ENCODE results near the gene ELFN1.

DNA sequence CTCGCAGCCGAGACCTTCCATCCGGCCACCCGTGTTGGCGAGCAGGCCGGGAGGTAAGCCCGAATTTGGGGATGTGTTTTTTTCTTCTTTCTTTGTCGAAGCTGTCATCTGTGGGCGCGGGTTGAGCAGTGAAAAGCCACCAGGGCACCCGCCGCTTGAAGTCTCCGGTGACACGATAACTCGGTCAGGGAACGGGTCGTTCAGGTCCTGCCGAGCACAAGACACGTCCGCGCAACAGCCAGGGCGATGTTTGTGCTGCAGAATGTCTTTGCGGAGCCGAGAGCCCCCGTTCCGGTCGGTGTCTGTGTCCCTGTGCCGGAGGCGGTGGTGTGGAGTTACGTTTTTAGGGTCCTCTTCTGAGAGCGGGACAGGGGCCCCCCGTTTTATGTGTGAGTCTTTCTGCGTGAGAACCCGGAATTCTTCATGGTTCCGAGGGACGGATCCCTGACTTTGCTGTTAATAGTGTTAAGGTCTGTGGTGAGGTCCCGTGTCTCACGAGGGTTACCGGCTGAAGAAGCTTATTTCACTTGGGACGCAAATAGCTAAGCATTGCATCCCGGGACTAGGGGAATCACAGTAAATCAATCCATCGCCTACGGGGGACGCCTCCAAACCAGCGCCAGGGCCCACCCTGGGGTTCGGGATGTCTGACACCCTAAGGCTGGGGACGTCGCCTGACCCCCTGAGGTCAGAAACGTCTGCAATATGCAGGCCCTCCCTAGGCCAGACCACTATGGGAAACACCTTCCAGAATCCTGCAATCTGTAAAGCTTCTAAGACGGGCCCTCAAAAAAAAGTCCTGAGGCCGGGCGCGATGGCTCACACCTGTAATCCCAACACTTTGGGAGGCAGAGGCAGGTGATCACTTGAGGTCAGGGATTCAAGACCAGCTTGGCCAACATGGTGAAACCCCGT is 99.5 kb downstream of the ELFN1 start:
- TF ChIP-seq POLR2AphosphoS5 (IDR thresholded peaks at IDR 0.05; ENCODE audit: low read depth, low read length) (no peak), POLR2A (IDR thresholded peaks at IDR 0.05; ENCODE audit: low read depth, low read length) (no peak)
